ENCODE results near the gene RAET1L.
"Not testable (repeated sequence)": the region's sequence is repeated elsewhere in the genome, so short reads cannot be mapped to it uniquely, and the experiment has no call there.

Gene RAET1L, protein sequence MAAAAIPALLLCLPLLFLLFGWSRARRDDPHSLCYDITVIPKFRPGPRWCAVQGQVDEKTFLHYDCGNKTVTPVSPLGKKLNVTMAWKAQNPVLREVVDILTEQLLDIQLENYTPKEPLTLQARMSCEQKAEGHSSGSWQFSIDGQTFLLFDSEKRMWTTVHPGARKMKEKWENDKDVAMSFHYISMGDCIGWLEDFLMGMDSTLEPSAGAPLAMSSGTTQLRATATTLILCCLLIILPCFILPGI

DNA sequence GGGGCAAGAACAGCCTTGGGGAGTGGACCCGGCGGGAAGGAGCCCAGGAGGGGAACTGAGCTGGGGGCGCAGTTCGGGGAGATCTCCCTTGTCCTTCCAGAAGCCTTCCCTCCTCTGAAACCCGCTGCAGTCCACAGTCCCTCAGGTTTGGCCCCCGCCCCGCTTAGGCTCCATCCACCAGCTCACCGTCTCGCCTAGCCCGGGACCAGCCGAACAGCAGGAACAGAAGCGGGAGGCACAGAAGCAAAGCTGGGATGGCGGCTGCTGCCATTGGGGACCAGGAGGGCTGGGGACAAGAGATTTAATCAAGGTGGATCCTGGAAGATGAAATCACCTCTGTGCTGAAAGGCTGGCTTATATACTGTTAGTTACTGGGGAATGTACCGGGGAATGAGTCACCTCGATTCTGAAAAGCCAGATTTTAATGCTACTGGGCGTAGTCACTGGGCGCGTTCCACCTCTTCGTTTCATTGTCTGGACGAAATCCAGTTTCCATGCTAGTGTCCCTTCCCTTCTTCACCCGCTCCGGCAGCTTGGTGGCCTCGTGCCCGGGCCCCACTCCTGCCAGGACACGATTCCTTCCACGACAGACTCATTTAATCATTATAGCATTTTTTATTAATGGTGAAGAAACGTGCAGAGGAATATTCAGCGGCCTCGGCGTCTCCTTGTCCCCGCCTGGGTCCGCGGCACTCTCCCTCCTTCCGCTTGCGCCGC is at the start of gene RAET1L:
Gene RAET1L, minus strand, starts transcription at position 332 of the 717 bp plus-strand sequence. Its CDS starts 61 bp downstream, at position 271.
- FAIRE-seq (no peak), DNase-seq (ENCODE audit: low spot score) (peak; percentile 70)

DNA sequence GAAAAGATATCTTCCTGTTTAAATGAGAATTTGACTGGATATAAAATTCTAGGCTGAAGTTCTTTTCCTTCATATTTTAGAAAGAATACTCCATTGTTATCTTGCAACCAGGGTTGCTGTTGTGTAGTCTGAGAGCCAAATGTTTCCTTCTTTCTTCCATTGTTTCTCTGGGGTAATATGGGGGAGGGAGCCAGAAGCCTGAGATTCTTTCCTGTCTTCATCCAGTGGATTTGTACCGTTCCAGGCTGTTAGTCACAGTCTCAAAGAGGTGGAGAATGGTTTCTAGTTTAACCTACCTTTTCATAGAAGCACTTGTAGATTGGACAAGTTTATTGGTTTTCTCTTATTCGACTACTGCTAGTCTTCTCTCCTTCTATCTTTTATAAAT is 49.7 kb upstream of the RAET1L start:
- DNase-seq (ENCODE audit: low spot score) (no peak), FAIRE-seq (no peak)

DNA sequence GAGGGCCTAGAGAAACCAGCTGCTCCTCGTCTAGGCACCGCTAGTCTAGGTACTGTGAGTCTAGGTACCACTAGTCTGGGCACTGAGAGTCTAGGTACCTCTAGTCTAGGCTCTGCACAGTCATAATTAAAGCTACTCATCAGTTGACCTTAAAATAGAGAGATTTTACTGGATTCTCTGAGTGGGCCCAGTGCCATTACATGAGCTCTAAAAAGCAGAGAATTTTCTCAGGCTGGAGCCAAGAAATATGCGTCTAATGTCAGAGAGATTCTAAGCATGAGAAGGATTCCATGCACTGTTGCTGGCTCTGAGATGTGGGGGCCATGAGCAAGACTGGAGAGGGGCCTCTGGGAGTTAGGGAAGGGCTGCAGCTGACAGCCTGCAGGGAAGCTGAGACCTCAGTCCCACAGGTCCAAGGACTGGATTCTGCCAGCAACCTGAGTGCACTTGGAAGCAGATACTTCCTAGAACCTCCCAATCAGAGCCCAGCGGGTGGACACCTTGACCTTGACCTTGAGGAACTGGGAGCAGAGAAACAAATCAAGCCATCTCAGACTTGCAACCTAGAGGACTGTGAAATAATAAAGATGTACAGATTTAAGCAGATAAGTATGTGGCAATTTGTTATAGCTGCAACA is 49.2 kb upstream of the RAET1L start:
- not testable (repeated sequence) for FAIRE-seq; DNase-seq (ENCODE audit: low spot score)

DNA sequence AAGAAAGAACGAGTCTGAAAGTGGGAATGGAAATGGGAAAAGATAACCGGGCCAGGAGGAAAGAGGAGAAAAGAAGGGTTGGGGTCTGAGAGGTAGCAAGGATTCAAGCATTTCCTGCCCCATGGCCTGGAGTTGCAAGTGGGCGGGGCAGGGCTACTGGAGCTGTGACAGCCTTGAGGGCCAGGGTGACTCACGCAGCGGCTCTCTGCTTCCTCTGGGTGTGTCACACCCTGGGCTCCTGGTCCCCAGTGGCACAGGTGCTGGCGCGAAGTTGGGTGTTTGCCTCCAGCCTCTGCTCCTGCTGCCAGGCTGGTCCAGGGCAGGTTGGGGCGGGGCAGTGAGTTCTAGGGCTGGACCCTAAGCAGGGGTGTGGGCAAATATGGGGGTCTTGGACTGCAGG is 46.9 kb upstream of the RAET1L start:
- peak; percentile 52 for DNase-seq (ENCODE audit: low spot score)
- no peak for FAIRE-seq

DNA sequence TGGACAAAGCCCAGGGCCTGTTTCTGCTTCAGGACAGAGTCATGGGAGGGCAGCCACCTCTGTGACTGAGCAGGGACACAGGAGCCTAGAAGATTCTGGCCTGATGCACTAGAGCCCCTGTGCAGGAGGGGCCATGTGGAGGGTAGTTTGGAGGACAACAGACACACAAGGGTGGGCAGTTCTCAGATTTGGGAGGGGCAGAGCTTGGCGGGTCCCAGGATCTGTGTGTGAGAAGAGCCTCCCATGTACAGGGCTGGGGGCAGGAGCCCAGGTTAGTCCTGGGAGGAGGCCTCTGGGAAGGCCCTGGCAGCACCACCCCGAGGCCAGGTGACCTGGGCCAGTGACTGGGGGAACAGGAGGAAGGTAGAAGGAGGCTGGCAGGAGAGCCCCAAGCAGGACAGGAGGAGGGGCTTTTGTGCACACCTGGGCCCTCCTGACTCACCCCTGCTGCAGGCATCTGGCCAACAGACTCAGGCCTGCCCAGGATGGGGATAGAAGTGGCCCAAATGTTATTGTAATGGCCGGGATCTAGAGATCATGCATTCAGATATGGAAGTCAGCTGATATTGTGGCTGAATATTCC is 45.0 kb upstream of the RAET1L start:
- DNase-seq (ENCODE audit: low spot score): no peak
- no peak for FAIRE-seq

DNA sequence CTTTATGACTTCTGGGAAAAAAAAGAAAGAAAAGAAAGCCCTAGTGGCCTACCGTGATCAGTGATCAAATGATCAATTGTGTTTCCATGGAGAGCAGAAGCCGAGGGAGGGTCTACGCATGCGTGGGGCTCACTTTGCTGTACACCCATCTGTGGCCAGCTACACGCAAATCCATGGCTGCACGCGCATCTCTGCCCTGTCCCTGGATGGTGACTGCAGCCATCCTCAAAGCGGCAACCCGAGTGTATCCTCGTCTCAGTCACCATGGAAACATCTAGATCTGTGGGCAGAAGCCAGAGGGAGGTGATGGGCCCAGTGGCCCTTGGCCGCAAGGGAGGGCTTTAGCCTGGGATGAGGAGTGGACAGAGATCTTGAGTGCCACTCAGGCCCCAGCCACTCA is 44.4 kb upstream of the RAET1L start:
- FAIRE-seq: no peak
- no peak for DNase-seq (ENCODE audit: low spot score)

DNA sequence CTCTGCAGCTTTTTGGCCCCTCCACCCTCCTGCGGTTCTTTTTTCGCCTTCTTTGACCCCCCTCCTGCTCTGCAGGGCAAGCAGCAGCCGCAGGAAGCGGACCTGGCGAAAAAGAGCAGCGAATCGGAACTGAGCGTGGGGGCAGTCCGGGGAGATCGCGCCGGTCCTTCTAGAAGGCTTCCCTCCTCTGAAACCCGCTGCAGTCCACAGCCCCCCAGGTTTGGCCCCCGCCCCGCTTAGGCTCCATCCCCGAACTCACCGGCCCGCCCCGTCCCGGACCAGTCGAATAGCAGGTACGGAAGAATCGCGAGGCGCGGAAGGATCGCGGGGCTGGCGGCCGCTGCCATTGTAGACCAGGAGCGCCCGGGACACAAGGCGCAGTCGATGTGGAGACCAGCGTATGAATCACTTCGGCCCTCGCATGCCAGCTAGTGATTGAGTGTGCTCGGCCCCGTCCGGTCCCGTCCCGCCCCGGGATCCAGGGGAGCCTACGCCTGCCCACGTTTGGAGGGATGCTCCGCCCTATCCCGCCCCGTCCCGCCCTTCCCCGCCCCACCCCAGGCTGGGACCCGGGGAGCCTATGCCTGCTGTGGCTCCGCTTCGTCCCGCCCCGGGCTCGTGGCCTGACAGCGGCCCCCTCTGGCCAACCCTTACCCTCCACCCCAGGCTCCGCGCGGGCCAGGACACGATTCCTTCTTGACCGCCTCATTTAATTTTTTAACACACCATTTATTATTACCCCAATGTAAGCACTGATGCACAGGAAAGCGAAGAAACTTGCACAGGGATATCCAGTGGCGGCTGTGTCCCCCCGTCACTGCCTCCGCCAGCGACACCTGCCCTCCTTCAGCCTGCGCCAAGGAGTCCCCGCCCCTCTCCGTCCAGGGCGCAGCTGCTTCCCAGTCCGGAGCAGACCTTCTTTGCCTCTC is 43.7 kb upstream of the RAET1L start, which contains the start of gene ULBP3:
Gene ULBP3, minus strand, starts transcription at position 402 of the 929 bp plus-strand sequence. Its CDS starts 55 bp downstream, at position 347.
- DNase-seq (ENCODE audit: low spot score): peak; percentile 89
- no peak for FAIRE-seq

DNA sequence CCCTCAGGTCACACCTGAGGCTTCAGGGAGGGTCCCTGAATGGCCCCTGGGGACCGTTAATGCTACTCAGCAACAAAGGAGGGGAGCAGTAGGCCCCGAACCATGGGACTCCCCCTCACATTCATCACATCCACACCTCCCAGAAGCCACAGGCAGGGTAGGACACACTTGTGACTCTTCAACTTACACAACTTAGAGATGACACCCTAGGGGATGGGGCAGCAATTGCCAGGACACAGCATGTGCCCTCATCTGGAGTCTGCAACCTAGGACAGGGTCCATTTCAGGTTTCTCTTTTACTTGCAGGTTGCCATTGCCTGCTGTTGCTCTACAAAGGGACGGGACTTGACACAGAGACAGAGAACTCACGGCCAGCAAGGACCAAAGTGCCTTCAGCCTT is 42.8 kb upstream of the RAET1L start:
- FAIRE-seq (no peak), DNase-seq (ENCODE audit: low spot score) (no peak)

DNA sequence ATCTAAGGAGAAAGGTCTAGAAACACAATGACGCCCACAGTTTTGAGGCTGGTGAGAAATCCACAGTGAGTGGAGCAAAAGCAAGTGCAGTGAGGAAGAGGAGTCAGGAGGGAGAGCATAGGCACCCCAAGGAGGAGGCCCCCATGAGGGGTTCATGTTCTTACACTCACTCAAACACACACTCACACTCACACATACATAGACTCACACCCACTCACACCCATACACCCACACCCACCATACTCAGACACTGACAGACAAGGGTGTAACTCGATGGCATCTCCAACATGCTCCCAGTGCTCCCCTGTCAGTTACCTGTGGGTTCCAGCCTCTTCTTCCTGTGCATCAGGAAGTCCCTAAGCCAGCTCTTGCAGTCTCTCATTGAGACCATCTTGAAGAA is 39.8 kb upstream of the RAET1L start:
- FAIRE-seq (no peak), DNase-seq (ENCODE audit: low spot score) (no peak)

DNA sequence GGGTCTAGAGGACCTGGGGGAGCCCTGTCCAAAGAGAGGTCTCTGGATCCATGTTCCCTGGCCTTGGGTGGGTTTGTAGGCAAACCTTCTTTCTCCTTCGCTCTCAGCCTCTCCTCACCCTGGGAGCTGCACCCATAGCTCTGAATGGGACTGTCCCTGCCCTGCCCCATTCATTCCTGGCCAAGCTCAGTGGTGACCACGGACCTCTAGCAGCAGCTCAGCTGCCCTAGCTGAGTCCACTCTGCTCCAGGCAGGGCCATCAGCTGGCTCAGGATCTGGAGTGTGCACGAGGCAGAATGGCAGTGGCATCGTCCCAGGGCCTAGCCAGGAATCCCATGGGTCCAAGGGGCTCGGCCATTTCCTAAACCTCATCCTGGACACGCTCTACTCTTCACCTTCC is 38.3 kb upstream of the RAET1L start:
- no peak for DNase-seq (ENCODE audit: low spot score)
- FAIRE-seq: no peak

DNA sequence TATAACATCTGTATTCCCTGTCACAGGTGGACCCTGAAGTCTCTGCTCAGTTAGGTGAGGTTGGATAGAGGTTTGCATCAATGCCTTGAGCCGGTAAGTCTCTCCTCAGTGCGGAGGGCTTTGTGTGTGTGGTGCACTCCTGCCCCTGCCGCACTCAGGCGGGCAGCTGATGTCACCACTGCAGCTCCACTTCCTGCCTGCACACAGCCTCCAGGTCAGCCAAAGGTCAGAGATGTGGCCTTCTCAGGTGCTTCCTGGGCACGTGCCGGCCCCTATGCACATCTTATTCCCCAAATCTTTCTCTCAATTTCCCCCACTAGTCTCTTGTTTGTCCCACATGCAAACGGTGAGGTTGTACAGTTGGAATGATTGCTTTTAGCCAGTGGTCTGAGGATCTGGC is 34.6 kb upstream of the RAET1L start:
- not testable (repeated sequence) for DNase-seq (ENCODE audit: low spot score); FAIRE-seq

DNA sequence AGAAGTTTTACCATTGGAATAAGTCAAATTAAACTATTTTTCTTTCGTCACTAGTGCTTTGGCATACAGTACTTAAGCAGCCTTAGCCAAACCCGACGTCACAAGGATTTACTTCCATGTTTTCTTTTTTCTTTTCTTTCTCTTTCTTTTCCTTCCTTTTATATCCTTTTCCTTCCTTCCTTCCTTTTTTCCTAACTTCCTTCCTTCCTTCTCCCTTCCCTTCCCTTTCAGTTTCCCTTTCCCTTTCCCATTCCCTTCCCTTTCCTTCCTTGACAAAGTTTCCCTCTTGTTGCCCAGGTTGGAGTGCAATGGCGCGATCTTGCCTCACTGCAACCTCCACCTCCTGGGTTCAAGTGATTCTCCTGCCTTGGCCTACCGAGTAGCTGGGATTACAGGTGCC is 33.7 kb upstream of the RAET1L start:
- DNase-seq (ENCODE audit: low spot score) (no peak), FAIRE-seq (no peak)

DNA sequence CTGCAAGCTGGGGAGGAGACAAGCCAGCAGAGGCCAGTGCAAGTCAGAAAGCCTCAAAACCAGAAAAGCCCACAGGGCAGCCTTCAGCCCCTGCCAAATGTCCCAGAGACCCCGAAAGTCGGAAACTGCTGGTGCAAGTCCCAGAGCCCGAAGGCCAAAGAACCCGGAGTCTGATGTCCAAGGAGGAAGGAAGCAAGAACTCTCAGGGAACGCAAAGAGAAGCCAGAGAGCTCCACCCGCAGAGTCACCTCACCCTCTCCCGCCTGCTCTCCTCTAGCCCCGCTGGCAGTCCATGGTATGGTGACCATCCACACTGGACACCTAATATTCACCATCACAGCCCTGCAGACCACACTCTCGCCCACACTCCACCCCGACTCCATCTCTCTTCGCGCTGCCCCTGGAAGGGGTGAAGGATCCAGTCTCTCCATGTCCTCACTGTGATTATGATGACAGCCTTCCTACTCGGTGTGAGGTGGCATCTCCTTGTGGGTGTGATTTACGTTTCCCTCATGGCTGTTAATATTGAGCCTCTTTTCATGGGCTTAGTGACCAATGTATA is 33.0 kb upstream of the RAET1L start:
- DNase-seq (ENCODE audit: low spot score) (no peak), FAIRE-seq (no peak)

DNA sequence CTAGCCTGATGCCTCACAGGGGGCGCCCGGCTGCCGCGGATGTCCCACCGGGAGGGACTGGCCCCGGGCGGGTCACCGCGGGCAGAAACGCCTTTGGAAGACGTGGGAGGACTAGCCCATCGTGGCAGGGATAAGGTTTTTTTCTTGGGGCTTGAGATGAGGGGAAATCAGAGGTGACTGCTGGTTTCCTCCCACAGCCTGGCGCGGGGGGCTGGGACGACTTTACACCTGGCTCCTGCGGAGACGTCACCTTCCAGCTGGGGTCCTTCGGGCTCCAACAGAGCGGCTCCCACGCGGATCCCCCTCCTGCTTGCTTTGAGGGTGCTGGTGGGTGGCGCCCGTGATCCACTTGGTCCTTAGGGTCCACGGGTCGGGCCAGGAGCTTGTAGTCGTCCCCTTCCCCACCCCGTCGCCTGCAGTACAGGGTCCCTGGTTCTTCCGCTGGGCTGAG is 32.2 kb upstream of the RAET1L start:
- DNase-seq (ENCODE audit: low spot score) (no peak), FAIRE-seq (no peak)

DNA sequence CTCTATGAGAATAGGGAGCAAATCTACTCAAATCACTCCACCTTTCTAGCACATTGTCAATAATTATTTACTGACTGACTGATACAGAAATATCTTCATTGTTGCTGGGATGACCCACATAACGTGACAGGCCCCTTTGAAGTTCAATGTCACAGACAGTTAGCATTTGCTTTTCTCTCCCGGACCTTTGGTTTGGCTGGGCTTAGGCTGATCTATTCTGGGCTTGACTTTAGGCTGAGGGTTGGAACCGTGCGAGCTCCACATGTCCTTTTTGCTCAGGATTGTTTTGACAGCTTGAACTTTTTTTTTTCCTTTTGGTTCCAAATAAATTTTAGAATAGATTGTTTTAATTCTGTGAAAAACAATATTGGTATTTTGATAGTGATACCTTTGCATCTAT is 31.6 kb upstream of the RAET1L start:
- DNase-seq (ENCODE audit: low spot score) (no peak), FAIRE-seq (no peak)

DNA sequence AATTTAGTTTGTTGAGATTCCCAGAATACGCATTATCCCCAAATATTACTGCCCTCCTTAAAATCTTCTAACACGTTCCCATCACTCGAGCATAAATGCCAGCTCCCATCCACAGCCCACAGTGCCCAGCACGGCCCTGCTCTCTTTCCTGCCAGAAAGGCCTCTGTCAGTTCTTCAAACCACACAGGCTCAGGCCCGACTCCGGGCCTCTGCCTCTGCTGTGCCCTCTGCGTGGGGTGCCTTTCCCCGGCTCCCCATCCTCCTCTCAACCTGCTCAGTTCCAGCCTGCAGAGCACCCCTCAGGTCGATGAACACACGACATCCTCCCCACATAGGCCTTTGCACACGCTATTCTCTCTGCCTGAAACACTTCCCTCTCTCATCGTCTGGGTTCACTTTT is 30.8 kb upstream of the RAET1L start:
- no peak for FAIRE-seq
- DNase-seq (ENCODE audit: low spot score): no peak

DNA sequence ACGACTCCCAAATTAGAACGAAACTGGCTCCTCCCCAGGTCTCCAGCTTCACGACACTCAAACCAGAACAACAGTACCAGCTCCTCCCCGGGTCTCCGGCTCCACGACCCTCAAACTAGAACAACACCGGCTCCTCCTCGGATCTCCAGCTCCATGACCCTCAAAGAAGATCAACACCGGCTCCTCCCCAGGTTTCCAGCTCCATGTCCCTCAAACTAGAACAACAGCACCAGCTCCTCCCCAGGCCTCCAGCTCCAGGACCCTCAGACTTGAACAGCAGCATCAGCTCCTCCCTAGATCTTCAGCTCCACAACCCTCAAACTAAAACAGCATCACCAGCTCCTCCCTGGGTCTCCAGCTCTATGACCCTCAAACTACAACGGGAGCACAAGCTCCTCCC is 29.8 kb upstream of the RAET1L start:
- no peak for FAIRE-seq
- DNase-seq (ENCODE audit: low spot score): no peak

DNA sequence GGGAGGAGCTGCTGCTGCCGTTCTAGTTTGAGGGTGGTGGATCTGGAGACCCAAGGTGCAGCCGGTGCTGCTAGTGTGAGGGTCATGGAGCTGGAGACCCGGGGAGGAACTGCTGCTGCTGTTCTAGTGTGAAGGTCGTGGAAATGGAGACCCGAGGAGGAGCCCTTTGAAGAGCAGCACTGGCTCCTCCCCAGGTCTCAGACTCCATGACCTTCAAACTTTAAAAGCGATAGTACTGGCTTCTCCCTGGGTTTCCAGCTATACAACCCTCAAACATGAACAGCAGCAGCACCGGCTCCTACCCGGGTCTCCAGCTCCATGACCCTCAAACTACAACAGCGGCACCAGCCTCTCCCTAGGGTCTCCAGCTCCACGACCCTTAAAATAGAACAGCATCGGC is 28.1 kb upstream of the RAET1L start:
- DNase-seq (ENCODE audit: low spot score): no peak
- no peak for FAIRE-seq

DNA sequence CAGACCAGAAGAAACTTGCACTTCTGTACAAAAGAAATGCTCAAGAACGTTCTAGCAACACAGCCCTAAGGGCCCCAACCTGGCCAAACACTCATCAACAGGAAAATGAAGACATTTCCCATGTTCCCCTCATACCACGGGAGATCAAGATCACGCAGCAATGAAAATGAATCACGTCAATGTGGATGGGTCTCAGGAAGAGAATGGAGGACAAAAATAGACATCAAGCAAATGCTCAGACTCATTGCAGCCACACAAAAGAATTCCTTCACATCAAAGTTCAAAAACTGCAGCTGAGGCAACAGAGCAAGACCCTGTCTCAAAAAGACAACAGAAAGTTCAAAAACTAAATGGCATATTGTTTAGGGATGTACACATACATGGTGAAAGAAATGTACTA is 25.5 kb upstream of the RAET1L start:
- FAIRE-seq: no peak

DNA sequence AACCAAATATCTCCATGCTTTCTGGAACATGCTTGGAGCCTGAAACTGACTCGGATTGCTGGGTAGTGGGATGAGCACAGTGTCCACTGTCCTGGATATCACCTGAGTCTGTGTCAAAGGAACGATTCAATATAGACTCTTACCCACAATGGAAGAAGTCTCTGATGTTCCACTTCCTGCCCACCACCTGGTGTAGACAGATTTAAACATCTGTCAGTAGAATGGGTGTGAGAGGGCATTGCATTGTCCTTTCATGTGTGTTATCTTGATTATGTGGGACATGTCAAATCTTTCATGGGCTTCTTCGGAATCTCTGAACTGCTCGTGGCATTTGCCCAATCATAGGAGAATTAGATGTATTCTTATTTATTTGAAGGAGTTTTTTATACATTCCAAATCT is 22.8 kb upstream of the RAET1L start:
- no peak for DNase-seq (ENCODE audit: low spot score)
- FAIRE-seq: no peak

More for the DNA sequence above, 25.5 kb upstream of the RAET1L start:
- no peak for DNase-seq (ENCODE audit: low spot score)

DNA sequence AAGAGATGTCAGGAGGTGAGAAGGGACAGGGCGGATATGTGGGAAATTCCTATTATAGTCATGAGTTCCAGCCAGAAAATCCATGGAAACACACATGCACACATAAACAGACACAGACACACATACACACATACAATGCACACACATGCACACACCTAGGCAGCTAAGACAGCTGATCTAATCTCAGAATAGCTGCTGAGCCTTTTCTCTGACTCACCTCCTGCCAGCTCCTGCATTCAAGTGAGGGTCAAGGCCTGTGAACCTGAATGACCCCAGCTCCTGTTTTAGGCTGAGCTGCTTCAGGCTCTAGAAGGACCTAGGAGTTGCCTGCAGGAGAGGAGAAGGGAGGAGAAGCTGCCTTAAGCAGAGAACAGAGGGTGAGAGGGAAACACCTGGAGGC is 21.6 kb upstream of the RAET1L start:
- FAIRE-seq (no peak), DNase-seq (ENCODE audit: low spot score) (no peak)
